NCI-H2029 (cell line): ENCODE data around the gene NCR3LG1.

ENCODE experiments used
- DNase-seq: peaks from one replicate; lab custom pipeline; 2025; lab: John Stamatoyannopoulos, UW

Gene NCR3LG1

GRCh38 chr11:17394743-17395390 lies 43.3 kb downstream of the NCR3LG1 start:
- DNase-seq = no peak

DNA sequence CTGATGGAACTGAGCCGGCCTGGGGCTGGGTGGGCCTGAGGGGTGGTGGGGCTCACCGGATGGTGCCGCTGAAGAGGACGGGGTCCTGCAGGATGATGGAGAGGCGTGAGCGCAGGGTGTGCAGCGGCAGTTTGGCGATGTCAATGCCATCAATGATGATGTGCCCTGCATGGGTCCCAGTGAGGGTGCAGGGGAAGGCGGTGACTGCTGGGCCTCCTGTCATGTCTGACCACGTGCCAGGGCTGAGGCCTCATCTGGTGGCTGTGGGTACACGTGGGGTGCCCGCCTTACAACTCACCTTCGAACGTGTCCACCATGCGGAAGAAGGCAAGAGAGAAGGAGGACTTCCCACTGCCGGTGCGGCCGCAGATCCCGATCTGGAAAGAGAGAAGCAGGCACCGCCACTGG lies 44.0 kb downstream of the NCR3LG1 start:
- DNase-seq = no peak

- no peak for DNase-seq
These were observed 44.4 kb downstream of the NCR3LG1 start for GRCh38 chr11:17395978-17396377.

GRCh38 chr11:17396598-17397310 lies 45.2 kb downstream of the NCR3LG1 start:
- DNase-seq = no peak

- DNase-seq = no peak
These were observed 45.9 kb downstream of the NCR3LG1 start for GRCh38 chr11:17397311-17398002.

DNA sequence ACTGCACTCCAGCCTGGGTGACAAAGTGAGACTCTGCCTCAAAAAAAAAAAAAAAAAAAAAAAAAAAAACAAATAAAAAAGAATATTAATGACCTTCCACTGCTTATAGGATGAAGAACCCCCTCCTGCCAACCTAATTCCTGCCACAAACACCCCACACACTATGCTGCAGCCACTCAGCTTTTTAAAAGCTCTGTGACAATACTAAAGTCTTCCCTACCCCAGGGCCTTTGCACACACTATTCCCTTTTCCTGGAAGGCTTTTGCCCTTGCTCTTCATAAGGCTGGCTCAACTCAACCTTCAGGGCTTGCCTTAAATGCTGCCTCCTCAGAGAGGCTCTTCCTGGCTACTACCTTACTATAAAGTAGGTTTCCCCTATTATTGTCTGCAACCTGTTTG lies 47.6 kb downstream of the NCR3LG1 start:
- DNase-seq = no peak

- no peak for DNase-seq
These were observed 48.6 kb downstream of the NCR3LG1 start for GRCh38 chr11:17400048-17400775.

DNA sequence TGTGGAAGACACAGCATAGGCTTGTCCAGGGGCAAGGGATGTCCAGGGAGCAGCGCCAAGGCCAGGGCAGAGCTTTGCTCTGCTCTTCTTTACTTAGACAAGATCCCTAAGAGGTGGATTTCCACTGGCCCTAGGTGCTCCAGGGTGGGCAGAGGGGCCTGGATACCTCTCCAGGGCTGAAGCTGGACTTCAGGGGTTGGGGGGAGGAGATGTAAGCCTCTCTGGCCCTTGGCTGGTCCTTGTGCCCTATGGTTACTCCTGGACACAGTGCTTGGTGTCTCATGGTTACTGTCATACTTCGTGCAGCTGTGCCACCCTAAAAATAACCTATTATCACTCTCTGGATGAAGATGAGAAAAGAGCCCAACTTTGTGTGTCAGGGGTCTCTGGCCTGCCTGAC lies 49.7 kb downstream of the NCR3LG1 start:
- DNase-seq = no peak

GRCh38 chr11:17401841-17402240 lies 50.2 kb downstream of the NCR3LG1 start:
- DNase-seq = no peak

DNA sequence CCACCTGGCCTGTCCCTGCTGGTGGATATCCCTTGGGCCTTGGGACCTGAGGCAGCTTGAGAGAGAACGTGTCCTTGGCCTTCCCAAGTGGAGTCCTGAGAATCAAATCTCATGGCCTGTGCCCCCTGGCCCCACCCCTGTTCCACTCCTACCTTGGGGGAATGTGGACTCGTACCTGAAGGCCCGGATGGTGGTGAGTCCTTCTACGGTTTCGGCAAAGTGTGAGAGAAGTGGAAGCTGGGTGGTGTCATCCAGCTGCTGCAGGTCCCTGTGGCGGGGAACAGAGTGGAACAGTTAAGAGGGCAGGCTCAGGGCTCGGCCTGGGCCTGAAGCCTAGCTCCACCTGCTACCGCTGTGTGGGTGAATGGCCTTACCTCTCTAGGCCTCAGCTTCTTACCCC lies 50.9 kb downstream of the NCR3LG1 start:
- DNase-seq = no peak

DNA sequence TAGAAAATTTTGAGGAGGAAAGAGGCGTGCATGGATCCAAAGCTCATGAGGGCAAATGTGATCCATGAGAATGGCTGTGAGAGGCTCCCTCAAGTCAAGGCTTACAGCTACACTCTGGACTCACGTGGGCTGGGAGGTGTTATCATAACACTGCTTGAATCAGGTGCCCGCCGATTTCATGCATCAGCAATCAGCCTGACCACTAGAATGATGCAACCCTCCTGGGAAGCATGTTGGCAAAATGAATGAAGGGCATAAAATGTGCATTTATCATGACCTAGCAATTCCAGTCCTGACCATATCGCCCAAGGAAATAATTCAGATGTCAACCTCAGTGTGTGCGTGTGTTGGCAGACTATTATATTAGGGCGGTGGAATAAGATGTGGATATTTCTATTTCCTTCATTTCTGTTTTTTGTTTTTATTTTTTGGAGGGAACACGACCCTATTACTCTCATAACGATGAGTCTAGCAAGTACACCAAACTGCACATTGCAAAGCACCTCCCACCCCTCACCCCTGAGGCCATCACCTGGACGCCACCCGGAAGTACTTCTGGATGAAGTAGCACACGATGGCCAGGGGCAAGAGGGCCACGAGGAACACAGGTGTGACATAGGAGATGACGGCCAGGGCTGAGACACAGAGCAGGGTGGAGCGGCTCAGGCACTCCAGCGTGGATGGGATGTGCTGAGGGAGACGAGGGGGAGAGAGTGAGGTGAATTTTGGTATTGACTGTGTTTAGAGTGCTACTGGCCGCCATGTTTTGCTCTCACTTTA lies 52.6 kb downstream of the NCR3LG1 start:
- no peak for DNase-seq

DNA sequence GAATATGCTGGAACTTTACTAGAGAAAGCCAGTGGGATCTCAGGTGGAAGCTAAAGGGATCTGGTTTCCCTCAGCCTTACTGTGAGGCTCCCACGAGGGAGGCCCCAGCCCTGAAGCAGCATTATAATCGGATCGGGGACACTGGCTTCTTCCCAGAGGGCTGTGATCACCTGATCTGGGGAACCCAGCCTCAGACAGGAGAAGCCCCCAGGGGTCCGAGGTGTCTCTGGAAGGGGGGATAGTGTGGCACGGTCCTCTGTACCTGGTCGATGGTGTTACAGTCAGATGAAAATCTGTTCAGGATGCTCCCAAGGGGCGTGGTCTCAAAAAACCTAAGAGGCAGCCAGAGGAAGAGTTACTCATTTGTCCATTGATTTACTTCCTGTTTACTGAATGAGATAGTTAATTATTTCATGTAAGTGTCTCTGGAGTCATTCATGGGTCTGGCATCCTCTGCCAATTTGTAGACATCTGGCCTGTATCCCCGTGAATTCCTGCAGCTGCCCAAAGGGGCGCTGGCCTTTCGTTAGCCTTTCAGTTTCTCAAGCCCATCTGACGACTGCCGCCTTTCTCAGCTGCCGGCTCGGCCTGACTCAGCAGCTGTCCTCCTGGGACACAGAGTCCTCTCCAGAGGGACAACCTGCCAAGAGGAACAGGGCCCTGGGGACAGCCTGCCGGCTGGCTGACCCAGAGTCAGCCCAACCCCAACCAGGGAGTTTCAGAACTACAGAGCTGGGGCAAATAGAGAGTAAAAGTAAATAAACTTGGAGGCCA lies 53.8 kb downstream of the NCR3LG1 start:
- peak; percentile 69 for DNase-seq

GRCh38 chr11:17406082-17406817 lies 54.6 kb downstream of the NCR3LG1 start:
- DNase-seq = no peak

DNA sequence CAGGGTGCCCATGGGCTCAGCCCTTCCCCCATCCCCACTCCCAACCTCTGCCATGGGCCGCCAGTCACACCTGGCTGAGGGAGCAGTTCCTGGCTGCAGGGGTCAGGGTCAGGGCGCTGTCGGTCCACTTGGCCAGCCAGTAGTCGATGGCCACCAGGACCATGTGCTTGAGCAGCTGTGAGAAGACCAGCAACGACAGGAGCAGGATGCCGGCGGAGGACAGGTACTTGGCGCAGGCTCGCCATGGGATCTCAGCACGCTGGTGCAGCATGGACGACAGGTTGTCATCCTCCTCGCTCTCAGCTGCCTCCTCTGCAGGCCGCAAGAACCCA lies 55.2 kb downstream of the NCR3LG1 start:
- no peak for DNase-seq

- DNase-seq = no peak
These were observed 56.0 kb downstream of the NCR3LG1 start for GRCh38 chr11:17407575-17407974.

DNA sequence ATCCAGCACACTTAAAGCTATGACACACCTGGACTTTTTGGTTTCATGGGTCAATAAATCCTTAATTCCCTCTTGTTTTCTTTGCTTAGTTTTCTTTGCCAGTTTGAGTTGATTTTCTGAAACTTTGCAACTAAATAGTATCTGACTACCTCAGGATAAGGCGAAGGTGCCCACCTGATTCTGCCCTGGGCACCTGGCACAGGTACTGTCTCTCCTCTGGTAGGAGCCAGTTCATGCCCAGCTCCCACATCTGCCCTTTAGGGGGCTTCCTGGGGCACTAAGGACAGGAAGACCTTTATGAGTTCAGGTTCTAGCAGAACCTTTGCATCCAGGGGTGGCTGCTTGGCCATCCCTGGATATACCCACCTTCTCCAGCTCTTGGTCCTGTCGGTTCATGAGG lies 56.4 kb downstream of the NCR3LG1 start:
- no peak for DNase-seq

GRCh38 chr11:17408641-17409040 lies 57.0 kb downstream of the NCR3LG1 start:
- DNase-seq = peak; percentile 81

DNA sequence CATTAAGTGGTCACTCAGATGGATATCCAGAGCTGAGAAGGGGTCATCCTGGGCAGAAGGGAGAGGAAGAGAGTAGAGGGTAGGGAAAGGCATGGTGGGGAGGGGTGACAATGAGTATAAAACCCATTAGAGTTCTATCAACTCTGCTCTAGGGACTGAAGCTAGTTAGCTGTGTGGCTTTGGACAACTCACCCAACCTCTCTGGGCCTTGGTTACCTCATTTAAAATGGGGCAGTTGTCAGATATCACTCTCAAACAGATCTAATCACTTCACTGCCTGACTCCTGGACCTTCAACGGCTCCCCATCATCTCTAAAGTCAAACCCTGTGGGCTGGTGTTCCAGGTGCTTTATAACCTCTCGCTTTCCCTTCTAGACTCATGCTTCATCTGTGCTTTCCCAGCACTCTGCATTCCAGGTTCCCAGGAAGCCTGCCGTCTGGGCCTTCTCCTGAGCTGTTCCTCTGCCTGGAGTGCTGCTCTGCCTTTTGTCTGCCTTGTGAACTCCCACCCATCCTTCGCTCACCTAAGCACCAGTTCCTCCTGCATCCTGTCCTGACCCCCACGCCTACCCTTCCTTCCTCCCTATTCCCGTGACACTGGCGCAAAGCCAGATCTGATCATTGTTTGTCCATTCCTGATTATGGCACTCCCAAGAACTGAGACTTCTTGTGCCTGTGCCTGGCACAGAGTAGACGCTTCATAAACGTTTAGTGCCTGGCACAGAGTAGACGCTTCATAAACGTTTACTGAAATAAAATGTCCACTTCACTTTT lies 59.2 kb downstream of the NCR3LG1 start:
- DNase-seq = peak; percentile 62

DNA sequence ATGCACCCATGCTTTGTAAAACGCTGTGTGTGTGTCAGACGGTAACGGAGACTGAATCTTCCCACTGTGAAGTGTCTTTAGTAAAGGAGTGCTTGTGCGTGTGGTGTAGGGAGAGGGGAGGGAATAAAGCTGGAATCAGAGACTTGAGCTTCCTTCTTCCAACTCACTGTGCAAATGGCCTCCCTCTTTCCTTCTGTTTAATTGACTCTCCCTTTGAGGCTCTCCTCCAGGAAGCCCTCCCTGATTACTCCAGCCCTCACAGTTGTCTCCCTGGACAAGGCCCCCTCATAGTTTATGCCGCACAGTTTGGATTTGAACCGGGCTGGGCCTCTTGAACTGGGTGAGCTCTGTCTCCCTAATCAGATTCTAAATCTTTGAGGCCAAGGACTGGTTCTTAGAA lies 59.8 kb downstream of the NCR3LG1 start:
- no peak for DNase-seq
